GM19023 (cell line): ENCODE measurements around the gene FSCN2.
A peak's percentile ranks its signal among the peaks of the same experiment; 100 is the strongest.

Source experiments
- ATAC-seq: cut with Tn5 transposase; IDR thresholded peaks from one replicate; pipeline ENCODE4 v1.9.1; 2021; ENCODE audit warnings: mild to moderate bottlenecking, moderate library complexity; ENCODE audit not compliant: unreplicated experiment

Gene FSCN2

GRCh38 chr17:81511804-81512561, 16.2 kb upstream of the FSCN2 start:
- ATAC-seq = no peak

DNA sequence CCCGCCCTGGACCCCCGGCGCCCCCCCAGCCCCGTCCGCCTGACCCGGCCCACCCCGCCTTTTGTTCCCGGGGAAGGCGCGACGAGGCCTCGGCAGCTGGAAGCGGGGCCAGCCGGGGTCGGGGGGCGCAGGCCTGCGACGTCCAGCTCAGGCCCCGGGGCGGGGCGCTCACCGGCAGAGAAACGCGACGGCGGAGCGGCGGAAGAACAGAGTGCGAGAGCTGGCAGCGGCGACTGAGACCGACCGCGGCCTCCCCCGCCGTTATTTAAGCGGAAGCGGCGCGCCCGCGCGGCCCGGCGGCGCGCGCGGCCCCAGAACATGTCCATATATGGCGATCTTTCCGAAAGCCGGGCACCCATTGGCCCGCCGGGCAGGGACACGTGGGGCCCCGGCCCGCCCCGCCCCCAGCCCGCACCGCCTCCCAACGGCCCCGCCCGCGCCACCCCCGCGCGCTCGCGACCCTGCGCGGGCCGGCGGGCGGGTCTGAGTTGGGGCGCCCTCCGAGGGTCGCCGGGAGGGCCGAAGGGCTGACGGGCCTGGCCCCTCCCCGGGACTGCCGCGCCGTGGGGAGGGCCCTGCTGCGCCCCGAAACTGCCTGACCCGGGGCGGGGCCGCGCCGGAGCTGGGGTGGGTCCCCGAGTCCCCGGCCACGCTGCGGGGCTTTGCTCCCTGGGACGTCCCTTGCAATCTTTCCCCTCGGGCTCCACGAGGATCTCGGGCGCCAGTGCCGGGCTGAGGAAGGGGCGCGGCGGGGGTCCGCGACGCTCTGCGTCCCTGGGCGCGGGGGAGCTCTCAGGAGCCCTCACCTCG, 15.4 kb upstream of the FSCN2 start, which contains the start of gene ACTG1:
TSS of gene ACTG1 (minus strand) at position 238 of the 810 bp plus-strand sequence. CDS start 445 bp downstream, outside the sequence.
- peak; percentile 35 for ATAC-seq

DNA sequence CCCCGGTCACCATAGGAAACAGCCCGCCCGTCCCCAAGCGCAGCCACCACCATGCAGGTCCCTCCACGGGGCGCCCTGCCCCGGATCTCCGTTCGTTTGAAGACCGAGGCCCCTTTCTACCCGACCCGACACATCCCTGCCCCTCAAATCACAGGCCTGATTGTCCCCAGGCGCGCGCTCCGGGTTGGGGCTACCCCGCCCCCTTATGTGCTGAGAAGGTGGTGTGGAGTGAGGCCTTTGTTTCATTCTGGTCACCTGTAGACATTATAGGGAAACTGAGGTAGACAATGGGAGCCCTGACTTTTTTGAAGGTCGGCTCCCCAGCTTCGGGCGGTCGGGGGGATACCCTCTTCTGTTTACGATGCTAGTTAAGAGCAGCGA, 14.8 kb upstream of the FSCN2 start:
- ATAC-seq = peak; percentile 2

DNA sequence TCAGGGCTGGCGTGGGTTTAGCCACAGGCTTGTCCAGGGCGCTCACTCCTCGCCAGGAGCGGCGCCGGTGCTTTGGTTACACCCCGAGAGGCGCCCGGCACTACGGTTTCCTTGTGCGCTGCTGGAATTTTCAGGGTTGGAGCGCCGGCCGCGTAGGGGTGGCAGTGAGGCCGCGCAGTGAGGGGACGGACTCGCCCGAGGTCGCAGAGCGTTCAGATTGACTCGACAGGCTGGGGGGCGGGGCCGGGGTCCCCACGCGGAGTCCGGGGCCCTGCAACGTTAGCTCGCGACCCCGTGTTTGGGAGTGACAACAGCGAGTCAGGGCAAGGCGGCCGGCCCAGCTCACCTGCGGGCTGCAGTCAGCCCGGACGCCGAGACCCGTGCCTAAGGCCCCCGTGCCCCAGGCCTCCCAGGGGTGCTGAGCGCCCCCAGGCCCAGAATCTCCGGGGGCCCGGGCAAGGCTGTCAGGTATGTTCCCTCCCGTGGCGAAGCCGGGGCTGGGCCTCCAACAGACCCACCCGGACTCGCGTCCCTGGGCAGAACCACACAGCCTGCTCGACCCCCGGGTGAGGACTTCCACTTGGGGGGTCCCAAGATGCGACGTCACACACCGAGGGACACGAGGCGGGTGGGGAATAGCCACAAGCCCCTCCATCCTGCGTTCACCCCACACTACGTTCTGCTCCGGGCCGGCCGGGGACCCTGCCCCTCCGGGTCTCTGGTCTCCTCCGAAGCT, 14.3 kb upstream of the FSCN2 start:
- ATAC-seq = no peak

- ATAC-seq = no peak
Measured at GRCh38 chr17:81514489-81514738, 13.8 kb upstream of the FSCN2 start.

DNA sequence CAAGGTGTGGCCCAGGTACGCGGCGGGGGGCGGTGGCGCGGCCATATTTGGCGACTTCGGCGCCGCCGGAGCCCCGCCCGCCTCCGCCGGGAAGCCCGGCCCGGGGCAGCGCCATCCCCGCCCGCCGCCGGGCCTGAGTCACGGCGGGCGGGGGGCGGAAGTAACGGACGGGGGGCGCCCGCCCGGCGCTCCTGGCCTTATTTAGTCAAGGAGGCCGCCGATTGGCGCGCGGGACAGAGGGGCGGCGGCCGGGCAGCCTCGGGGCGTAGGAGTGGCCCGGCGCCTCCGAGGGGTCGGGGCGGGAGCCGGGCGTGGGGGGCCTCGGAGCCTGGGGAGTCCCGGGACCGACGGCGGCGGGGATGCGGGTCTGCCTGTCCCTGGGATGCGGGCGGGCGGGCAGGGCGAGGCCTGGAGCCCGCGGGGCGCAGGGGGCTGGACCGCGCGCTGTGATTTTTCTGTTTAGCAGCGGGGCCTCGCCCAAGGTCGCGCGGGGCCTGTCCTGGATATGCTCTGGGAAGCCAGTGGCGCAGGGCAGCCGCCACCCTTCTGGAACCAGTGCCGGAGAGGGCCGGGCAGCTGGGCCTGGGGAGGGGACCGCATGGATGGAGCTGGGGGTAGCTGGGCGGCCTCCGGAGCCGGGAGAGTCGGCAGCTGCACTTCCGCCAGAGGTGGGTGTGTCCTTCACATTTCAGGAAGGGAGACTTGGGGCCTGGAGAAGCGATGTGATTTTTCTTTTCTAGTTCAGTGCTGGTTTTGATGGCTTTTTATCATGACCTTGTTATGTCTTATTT, 13.2 kb upstream of the FSCN2 start:
- ATAC-seq = no peak

- ATAC-seq = no peak
Measured at GRCh38 chr17:81515530-81516041, 12.6 kb upstream of the FSCN2 start.

GRCh38 chr17:81516439-81516838, 11.7 kb upstream of the FSCN2 start:
- ATAC-seq = no peak

- no peak for ATAC-seq
Measured at GRCh38 chr17:81517009-81517338, 11.2 kb upstream of the FSCN2 start.

- ATAC-seq = peak; percentile 25
Measured at GRCh38 chr17:81517339-81518112, 10.7 kb upstream of the FSCN2 start.

DNA sequence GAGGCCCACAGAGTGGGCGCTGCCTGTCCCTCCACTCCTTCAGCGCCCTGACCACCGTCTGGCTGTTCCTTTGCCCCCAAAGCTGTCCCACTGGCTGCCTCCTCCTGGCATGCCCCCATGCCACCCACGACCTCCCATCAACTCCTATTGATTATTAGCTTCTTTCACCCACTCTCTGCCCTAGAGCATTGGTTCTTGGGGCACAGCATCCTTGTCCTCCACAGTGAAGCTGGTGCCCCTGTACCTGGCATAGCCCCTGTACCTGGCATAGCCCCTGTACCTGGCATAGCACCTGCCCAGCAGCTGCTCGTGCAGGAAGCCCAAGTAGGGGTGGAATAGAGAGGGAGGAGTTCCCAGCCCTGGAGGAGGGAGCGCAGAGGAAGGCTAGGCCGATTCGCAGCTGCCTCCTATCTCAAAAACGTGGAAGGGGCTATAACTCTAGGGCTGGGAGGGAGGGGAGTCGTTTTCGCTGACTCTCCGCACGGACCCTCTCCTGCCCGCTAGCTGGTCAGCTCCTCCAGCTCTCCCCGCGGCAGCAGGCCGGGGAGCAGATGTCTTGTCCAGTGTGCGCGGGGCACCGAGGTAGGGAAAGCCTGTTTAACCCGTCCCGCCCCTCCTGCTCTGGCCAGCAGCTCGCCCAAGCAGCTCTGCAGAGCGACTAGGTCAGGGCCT, 9.9 kb upstream of the FSCN2 start:
- no peak for ATAC-seq

GRCh38 chr17:81518785-81519283, 9.3 kb upstream of the FSCN2 start:
- no peak for ATAC-seq

DNA sequence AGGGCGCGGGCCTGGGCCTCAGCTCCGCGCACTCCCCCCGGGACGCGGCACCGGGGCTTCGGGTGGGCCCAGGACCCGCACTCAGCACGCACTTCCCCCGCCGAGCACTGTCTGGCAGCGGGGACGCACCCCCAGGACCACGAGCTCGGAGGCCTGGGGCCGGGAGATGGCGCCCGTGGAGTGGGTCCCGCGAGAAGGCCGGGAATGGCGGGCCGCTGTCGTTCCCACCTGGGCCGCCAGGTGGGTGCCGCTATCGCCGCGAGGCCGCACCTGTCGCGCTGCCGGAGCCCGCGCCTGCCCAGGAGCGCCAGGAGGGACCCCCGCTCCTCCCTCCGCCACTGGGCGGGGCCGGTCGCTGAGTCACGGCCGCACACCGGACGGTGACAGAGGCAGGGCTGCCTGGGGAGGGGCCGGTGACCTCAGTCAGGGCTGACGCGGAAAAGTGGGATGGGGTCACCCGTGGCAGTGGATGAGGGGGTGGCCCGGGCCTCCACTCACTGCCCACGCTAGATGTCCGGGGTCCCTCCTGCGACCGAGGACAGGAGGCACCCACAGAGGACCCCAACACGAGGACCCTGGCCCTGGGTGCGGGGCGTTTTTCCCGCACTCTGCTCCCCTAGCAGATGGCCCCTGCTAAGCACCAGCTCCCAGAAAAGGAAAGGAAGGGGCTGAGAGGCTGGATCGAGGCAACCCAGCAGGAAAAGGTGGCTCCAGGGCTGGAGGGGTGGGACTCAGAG, 8.7 kb upstream of the FSCN2 start:
- ATAC-seq = peak; percentile 23

DNA sequence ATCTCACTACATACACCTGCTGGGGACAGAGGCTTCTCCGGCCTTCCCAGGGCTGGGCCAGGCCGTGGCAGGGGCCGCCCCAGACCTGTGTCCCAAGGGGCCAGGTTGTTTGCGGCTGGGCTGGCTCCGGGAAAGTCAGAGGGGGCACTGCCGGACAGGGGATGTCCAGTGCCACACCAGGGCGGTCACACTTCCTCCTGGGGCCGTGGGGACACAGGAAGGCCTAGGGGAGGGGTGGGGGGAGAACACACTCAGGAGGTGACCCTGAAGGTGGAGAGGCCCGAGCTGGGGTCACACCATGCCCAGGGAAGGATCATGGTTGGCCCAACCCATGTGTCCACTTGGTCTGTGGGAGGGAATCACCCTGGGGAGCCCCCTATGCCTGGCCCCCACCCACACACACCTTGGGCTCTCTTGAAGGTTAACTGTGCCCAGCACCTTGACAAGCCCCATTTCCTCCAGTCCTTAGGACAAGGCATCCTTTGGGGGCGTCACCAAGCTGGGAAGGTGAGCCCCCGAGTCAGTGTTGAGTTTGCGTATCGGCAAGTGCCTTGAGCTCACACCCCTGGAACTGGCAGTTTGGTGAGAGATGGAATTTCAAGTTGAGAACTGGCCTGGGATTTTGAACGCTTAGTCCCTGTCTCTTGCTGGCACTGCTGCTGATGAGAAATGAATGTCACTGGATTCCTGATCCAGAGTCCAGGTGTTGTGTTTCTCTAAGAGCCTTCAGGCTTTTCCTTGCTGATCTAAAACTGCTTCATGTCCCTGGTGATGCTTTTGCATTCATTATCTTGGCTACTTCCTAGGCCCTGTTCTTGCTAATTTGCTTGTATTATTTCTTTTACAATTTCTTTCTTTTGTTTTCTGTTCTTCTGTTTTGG, 7.9 kb upstream of the FSCN2 start:
- ATAC-seq = no peak

- no peak for ATAC-seq
Measured at GRCh38 chr17:81522491-81523401, 5.4 kb upstream of the FSCN2 start.

DNA sequence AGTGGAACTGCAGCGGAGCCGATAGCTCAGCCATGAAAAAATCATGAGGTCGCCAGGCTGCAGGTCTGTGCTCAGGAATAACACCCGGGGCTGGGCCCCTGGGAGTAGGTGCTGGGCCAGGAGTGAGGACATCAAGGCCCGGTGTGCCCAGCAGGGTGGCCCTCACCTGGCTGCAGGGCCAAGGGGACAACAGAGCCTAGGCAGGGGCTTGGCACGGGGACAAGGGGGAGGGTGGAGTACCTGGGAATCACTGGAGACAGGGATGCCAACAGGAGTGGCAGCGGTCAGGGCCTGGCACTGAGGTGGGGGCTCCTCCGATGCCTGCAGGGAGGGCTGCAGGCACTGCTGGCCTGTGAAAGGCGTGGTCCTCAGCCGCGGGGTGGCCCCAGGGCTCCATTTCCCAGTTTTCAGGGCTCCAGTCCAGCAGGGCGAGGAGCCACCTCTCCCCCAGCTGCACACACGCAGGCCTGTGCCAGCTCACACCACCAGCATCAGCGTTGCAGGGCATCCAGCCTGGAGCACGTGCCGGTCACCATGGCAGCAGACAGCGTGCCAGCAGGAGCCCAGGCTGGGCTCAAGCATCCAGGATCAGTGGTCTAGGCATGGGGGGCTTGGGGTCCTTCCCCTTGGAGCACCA, 4.7 kb upstream of the FSCN2 start:
- ATAC-seq = no peak
